Measurements from ENCODE around the gene MAGI3.

The MAGI3 gene

GRCh38 chr1:113389953-113390834, at the start of gene MAGI3:
Gene MAGI3 (plus strand): TSS chr1:113390515. CDS start chr1:113391034, 519 bp downstream.
- DNase-seq (ENCODE audit: low read depth in 2 of 2): peak; percentile 91 to 94

GRCh38 chr1:113353580-113353979, 36.7 kb upstream of the MAGI3 start:
- DNase-seq (ENCODE audit: low read depth in 2 of 2): no peak

GRCh38 chr1:113363935-113364334, 26.4 kb upstream of the MAGI3 start:
- no peak for DNase-seq (ENCODE audit: low read depth in 2 of 2)

- DNase-seq (ENCODE audit: low read depth in 2 of 2): no peak
Measured at GRCh38 chr1:113369040-113369439, 21.3 kb upstream of the MAGI3 start.

GRCh38 chr1:113369699-113370098, 20.6 kb upstream of the MAGI3 start:
- DNase-seq (ENCODE audit: low read depth in 2 of 2): no peak

GRCh38 chr1:113370868-113371267, 19.4 kb upstream of the MAGI3 start:
- no peak for DNase-seq (ENCODE audit: low read depth in 2 of 2)

- no peak for DNase-seq (ENCODE audit: low read depth in 2 of 2)
Measured at GRCh38 chr1:113372546-113372945, 17.8 kb upstream of the MAGI3 start.

- no peak for DNase-seq (ENCODE audit: low read depth in 2 of 2)
Measured at GRCh38 chr1:113373644-113374043, 16.7 kb upstream of the MAGI3 start.

- DNase-seq (ENCODE audit: low read depth in 2 of 2): no peak
Measured at GRCh38 chr1:113375878-113376277, 14.4 kb upstream of the MAGI3 start.

- DNase-seq (ENCODE audit: low read depth in 2 of 2): no peak
Measured at GRCh38 chr1:113380075-113380474, 10.2 kb upstream of the MAGI3 start.

- DNase-seq (ENCODE audit: low read depth in 2 of 2): no peak
Measured at GRCh38 chr1:113388017-113388620, 2.2 kb upstream of the MAGI3 start.

GRCh38 chr1:113388621-113389358, 1.5 kb upstream of the MAGI3 start:
- no peak for DNase-seq (ENCODE audit: low read depth in 2 of 2)

GRCh38 chr1:113389359-113389952, 859 bp upstream of the MAGI3 start:
- no peak for DNase-seq (ENCODE audit: low read depth in 2 of 2)

- peak in 1 of 2 donors; percentile 41 for DNase-seq (ENCODE audit: low read depth in 2 of 2)
Measured at GRCh38 chr1:113390871-113391648, 745 bp downstream of the MAGI3 start.

- DNase-seq (ENCODE audit: low read depth in 2 of 2): no peak
Measured at GRCh38 chr1:113391649-113392271, 1.4 kb downstream of the MAGI3 start.

- no peak for DNase-seq (ENCODE audit: low read depth in 2 of 2)
Measured at GRCh38 chr1:113392541-113393128, 2.3 kb downstream of the MAGI3 start.

- DNase-seq (ENCODE audit: low read depth in 2 of 2): no peak
Measured at GRCh38 chr1:113394043-113394862, 3.9 kb downstream of the MAGI3 start.

GRCh38 chr1:113394863-113395259, 4.5 kb downstream of the MAGI3 start:
- no peak for DNase-seq (ENCODE audit: low read depth in 2 of 2)

GRCh38 chr1:113396102-113396501, 5.8 kb downstream of the MAGI3 start:
- no peak for DNase-seq (ENCODE audit: low read depth in 2 of 2)

- no peak for DNase-seq (ENCODE audit: low read depth in 2 of 2)
Measured at GRCh38 chr1:113396585-113396984, 6.3 kb downstream of the MAGI3 start.
